HG03097 (cell line): ENCODE measurements around the gene ARID5B.

Experiments
- ATAC-seq: cut with Tn5 transposase; IDR thresholded peaks from one replicate; pipeline ENCODE4 v1.9.1; 2021; ENCODE audit not compliant: unreplicated experiment, low FRiP score

ARID5B gene

GRCh38 chr10:61931620-61932332 lies 30.3 kb downstream of the ARID5B start:
- ATAC-seq: no peak

GRCh38 chr10:61933859-61934555 lies 32.5 kb downstream of the ARID5B start:
- no peak for ATAC-seq

- no peak for ATAC-seq
Observed at GRCh38 chr10:61935077-61935476, 33.6 kb downstream of the ARID5B start.

- ATAC-seq: no peak
Observed at GRCh38 chr10:61936770-61937169, 35.3 kb downstream of the ARID5B start.

GRCh38 chr10:61937631-61938351 lies 36.3 kb downstream of the ARID5B start:
- ATAC-seq: no peak

GRCh38 chr10:61939902-61940301 lies 38.4 kb downstream of the ARID5B start:
- ATAC-seq: no peak

GRCh38 chr10:61941202-61941681 lies 39.7 kb downstream of the ARID5B start:
- ATAC-seq: no peak

GRCh38 chr10:61942604-61943461 lies 41.3 kb downstream of the ARID5B start:
- no peak for ATAC-seq

GRCh38 chr10:61943674-61944378 lies 42.3 kb downstream of the ARID5B start:
- peak; percentile 31 for ATAC-seq

- no peak for ATAC-seq
Observed at GRCh38 chr10:61944410-61945147, 43.1 kb downstream of the ARID5B start.

- no peak for ATAC-seq
Observed at GRCh38 chr10:61949687-61950086, 48.2 kb downstream of the ARID5B start.

- no peak for ATAC-seq
Observed at GRCh38 chr10:61950449-61951143, 49.1 kb downstream of the ARID5B start.

- ATAC-seq: no peak
Observed at GRCh38 chr10:61951144-61951483, 49.6 kb downstream of the ARID5B start.

- no peak for ATAC-seq
Observed at GRCh38 chr10:61952028-61952674, 50.7 kb downstream of the ARID5B start.

GRCh38 chr10:61953183-61953582 lies 51.7 kb downstream of the ARID5B start:
- ATAC-seq: no peak

- ATAC-seq: no peak
Observed at GRCh38 chr10:61957806-61958205, 56.3 kb downstream of the ARID5B start.

GRCh38 chr10:61958311-61958710 lies 56.8 kb downstream of the ARID5B start:
- no peak for ATAC-seq

GRCh38 chr10:61958805-61959204 lies 57.3 kb downstream of the ARID5B start:
- no peak for ATAC-seq
